ENCODE measurements around the gene SLC25A25.

The SLC25A25 gene

DNA sequence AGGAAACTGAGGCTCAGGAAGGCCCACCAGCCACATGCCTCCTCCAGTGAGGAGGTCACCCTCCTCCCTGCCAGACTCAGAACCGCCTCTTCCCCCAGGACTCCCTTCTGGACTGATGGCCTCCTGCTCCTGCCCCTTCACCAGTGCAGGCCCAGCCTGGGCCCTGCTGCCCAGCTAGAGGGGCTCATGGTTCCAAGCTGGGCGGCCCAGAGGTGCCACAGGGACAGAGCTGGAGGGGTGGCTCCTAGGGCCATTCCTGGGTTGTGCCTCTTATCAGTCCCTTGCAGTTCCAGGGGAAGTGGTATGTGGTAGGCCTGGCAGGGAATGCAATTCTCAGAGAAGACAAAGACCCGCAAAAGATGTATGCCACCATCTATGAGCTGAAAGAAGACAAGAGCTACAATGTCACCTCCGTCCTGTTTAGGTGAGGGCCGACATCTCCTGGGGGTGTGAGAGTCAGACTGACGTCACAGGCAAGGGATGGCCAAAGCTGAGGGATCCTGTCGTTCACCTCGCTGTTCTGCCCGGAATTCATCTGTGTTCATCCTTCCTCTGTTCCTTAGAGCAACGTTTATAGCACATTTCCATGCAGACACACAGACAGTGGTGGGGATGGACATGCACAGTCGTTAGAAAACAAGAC is 82.0 kb downstream of the SLC25A25 start:
- no peak for DNase-seq

DNA sequence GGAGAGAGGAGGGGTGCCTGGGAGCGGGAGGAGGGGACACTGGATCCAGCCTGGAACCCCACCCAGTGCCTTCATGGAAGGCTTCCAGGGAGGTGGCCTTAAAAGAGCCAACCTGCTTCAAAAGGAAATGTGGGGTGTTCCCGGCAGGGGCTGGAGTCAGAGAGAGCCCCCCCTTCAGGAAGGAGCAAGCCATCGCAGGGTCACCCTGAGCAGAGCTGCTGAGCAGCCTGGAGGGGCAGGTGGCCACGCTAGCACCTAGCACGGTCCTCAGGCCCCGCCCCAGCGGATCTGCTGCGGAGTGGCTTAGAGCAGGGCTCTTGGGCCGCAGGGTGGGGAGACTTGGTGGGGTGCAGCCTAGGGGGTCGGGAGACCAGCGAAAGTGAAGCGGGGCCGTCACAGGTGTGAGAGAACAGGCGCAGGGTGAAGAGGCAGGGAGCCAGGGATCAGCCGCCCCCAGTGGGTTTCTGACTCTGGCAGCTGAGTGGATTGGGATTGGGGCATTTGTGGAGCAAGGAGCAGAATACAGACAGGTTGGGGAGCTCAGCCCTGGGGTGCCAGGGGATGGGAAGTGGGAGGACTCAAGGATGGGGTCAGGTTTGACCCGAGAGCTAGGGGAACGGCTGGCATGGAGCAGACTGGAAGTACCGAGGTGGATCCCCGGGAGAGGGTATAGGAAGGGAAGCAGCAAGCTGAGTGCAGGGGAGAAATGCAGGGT is 82.7 kb downstream of the SLC25A25 start:
- DNase-seq, result no peak

DNA sequence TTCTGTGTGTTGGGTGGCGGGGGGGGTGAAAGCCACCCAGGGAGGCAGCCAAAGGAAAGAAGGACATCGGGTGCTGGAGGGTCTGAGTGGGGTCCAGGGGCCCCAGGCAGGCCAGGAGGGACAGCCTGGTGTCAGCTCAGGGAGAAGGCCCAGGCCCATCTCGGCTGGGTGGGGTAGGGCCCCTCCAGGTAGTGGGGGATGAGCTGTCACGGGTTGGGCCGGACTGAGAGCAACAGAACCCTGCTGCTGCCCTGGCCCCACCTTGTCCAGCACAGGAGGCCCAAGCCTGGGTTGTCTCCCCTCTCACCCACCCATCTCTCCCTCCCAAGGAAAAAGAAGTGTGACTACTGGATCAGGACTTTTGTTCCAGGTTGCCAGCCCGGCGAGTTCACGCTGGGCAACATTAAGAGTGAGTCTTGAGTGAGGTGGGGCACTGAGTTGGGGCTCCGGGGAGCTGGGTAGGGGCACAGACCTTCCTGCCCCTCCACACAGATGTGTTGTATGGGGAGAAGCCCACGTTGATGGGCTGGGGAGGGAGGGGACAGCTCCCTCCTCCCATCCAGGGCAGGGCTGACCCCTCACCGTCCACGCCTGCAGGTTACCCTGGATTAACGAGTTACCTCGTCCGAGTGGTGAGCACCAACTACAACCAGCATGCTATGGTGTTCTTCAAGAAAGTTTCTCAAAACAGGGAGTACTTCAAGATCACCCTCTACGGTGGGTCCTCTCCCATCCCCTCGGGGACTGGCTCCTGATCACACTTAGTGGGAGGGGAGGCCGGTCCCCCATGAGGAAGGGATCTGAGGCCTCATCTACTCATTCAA is 83.5 kb downstream of the SLC25A25 start:
- no peak for DNase-seq

GRCh38 chr9:128152133-128153059 is 84.4 kb downstream of the SLC25A25 start:
- no peak for DNase-seq

GRCh38 chr9:128153060-128153946 is 85.3 kb downstream of the SLC25A25 start:
- DNase-seq, result no peak

DNA sequence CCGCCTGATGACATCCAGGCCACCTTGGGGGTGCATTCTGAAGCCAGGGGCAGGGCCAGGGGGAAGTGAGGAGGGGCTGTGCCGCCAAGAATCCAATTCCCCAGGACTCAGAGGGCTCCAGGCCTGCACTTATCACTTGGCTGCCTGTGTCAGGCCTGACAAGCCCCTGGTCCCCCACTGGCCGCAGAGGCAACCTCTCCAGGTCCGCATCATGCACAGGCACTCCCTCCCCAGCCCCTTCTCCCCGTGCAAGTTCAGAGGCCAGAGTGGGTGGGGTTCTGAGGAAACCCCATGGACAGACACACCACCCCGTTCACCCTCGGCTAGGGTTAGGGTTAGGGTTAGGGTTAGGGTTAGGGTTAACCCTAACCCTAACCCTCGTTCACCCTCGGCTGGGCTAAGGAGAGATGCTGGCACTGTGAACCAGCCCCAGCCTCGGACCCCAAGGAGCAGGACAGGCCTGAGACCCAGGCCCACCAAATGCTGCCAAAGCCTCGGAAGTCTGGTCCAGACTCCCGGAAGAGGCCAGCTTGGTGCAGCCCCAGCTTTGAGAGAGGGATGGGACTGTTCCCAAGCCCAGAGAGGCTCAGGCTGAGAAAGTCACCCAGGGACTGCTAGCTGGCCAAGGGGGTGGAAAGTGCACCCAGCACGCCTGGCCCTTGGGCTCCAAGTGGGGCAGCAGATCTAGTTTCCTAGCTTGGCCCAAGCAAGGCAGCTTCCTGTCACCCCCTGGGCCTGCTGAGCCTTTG is 86.1 kb downstream of the SLC25A25 start:
- no peak for DNase-seq

DNA sequence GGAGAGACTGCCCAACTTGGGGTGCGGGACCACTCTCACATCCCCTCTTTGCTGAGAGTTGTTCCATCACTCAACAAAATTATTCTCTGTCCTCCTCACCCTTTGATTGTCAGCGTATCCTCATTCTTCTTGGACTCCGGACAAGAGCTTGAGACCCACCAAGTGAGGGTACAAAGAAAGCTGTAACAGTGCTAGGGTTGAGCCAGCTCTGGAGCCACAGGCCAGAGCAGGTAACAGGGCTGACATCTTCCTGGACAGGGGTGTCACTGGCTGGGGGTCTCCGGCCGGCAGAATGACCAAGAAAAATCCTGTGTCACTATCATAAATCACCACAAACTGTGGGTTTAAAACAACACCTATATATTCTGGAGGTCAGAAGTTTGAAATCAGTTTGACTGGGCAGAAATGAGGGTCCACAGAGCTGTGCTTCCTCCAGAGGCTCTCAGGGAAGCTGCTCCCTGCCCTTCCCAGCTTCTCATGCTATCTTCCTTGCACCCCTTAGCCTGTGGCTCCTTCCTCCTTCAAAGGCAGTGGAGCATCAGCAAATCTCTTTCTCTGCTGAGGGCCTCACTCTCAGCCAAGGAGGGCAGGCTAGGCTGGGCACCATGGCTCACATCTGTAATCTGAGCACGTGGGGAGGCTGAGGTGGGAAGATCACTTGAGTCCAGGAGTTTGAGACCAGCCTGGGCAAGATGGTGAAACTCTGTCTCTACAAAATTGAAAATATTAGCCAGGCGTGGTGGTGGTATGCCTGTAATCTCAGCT is 87.9 kb downstream of the SLC25A25 start:
- DNase-seq, result no peak

Data from CD4-positive, alpha-beta T cell treated with Interleukin-6 for 4 hours (primary cell).